Jurkat, Clone E6-1 (cell line): Measurements from ENCODE around the gene KCNAB2.

Source experiments
- DNase-seq: peaks from one replicate; pipeline ENCODE4 v3.0.0-alpha.2; 2011; ENCODE audit warnings: low read depth, low spot score
- H3K4me3 ChIP-seq: 2 replicates; pipeline ENCODE4 v1.5.1; 2011; ENCODE audit warnings: mild to moderate bottlenecking, low read length, control low read depth, moderate library complexity

The KCNAB2 gene

DNA sequence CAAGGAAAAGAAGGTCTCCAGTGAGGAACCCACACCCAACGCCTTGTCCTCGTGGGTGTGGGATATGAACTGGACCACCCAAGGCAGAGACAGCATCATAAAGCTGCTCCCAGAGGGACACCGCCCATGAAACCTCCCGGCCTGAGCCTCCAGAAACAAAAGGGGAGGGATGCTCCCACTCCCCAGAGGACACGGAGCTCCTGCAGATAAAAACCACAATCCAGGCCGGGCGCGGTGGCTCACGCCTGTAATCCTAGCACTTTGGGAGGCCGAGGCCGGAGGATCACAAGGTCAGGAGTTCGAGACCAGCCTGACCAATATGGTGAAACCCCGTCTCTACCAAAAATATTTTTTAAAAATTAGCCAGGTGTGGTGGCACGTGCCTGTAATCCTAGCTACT, 68.1 kb downstream of the KCNAB2 start:
- DNase-seq: no peak
- H3K4me3 ChIP-seq: no peak overlapping the region

DNA sequence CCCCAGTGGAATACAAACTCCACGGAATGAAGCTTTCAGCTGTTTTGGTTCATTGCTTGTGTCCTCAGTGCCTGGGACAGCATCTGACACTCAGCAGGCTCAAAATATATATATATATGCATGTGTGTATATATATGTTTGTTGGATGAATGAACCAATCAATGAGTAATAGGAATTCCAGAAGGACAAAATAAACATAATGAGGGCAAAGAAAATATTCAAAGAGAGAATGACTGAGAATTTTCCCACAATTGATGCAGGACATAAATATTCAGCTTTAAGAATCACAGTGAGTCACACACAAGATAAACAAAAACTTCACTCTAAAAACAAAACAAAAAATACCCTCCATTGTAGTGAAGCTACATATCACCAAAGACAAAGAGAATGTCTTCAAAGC, 70.4 kb downstream of the KCNAB2 start:
- DNase-seq: no peak
- H3K4me3 ChIP-seq: no peak overlapping the region

DNA sequence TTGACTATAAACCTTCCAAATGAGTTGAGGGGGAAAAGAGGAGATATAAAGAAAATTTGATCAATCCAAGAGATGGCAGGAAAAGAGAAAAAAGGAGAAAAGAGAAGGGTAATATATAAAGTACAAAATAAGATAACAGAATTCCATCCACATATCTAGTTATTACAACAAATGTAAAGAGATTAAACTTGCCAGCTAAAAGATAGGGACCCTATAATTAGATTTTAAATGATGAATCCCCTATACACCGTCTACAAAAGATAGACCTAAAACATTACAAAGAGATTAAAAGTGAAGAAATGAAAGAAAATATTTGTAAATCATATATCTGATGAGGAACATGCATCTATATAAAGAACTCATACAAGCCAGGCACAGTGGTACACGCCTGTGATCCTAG, 71.4 kb downstream of the KCNAB2 start:
- H3K4me3 ChIP-seq: no peak overlapping the region
- DNase-seq: no peak

DNA sequence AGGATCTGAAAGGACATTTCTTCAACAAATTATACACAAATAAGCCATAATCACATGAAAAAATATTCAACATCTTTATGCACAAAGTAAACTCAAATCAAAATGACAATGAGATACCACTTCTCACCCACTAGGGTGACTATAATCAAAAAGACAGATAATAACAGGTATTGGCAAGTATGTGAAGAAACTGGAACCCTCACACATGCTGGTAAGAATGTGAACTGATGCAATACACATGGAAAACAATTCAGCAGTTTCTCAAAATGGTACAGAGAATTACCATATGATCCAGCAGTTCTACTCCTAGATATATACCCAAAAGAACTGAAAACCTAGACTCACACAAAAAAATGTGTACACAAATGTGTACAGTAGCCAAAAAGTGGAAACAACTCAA, 71.9 kb downstream of the KCNAB2 start:
- DNase-seq: no peak
- no peak overlapping the region for H3K4me3 ChIP-seq

DNA sequence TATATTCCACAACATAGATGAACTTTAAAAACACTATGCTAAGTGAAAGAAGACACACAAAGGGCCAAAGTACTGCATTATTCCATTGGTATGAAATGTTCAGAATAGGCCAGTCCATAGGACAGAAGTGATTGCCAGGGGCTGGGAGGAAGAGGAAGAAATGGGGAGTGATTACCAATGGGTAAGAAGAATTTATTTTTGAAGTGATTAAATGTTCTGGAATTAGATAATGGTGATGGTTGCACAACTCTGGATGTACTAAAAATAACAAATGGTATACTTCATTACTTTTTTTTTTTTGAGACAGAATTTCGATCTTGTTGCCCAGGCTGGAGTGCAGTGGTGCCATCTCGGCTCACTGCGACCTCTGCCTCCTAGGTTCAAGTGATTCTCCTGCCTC, 72.7 kb downstream of the KCNAB2 start:
- no peak overlapping the region for H3K4me3 ChIP-seq
- DNase-seq: no peak

DNA sequence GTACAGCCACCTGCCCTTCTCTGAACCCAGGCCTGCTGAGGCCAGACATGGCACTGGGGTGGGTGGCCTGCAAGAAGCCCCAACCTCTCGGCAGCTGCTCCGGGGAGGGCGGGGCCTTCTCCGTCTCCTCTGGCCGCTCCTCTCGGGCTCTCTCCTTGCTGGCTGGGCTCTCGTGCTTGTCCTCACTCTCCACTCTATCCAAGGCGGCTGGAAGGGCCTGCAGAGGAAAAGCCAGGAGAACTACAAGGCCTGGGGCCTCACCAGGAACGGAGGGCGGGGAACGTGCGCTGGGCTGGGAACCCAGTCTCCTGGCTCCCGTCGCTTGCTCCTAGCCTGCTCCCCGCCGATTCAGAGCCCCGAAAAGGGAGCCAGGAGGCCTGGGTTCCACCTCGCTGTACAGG, 75.3 kb downstream of the KCNAB2 start:
- no peak for DNase-seq
- H3K4me3 ChIP-seq: no peak overlapping the region

DNA sequence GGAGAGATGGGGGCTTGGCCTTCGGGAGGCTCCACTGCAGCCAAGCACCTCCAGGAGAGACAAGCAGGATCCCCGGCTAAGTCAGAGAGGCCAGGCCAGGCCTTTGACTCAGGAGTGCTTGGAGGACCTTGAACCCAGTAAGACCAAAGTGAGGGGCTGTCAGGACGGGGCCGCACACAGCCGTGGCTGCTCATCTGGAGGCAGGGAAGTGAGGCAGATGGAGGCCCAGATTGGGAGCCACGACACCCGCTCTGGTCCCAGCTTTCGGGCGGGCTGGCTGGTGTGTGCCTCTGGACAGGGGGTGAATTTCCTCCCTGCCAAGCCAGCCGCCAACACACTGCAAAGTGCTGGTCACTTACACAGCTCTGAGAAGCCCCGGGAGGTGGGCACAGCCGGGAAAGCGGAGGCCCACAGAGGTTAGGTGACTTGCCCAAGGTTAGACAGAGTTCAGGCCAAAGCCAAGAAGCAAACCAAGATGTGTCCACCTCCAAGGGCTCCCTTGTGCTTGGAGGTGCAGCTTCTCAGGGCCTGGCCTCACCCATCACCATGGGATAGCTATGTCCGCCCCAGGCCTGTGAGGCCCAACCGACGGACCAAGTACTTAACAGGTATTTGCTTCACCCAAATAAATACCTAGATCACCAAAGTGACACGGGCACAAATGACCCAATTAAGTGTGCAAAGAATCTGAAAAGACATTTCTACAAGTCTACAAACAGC, 76.1 kb downstream of the KCNAB2 start:
- DNase-seq: no peak

DNA sequence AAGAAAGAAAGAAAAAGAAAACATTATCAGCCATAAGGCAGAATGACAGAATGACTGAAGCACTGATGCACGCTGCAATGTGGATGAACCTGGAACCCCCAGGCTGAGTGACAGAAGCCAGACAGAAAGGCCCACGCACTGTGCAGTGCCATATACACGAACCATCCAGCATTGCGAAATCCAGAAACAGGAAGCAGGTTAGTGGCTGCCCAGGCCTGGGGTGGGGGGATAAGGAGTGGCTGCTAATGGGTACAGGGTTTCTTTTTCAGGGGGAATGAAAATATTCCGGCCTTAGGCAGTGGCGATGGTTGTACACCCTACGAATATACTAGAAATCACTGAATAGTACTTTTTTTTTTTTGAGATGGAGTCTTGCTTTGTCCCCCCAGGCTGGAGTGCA, 77.4 kb downstream of the KCNAB2 start:
- DNase-seq: no peak
- H3K4me3 ChIP-seq: no peak overlapping the region

More for the DNA sequence above, 76.1 kb downstream of the KCNAB2 start:
- no peak overlapping the region for H3K4me3 ChIP-seq

DNA sequence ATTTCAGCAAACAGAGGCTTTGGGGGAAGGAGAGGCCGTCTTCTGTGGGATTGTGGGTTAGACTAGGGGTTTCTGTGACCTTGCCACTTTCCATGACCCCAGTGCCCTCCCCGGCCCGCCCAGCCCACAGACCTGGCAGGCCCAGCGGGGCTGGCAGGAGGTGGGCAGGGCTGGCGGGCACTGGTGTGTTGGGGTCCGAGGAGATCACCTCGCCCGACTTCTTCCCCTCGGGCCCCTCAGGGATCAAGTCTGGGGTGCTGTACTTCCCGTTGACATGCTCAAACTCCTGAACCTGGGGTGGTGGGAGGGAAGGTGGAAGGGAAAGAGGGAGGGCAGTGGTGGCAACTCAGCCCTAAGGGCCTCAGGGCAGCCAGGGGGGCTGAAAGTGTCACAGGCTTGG, 78.1 kb downstream of the KCNAB2 start:
- no peak for DNase-seq
- H3K4me3 ChIP-seq: no peak overlapping the region

DNA sequence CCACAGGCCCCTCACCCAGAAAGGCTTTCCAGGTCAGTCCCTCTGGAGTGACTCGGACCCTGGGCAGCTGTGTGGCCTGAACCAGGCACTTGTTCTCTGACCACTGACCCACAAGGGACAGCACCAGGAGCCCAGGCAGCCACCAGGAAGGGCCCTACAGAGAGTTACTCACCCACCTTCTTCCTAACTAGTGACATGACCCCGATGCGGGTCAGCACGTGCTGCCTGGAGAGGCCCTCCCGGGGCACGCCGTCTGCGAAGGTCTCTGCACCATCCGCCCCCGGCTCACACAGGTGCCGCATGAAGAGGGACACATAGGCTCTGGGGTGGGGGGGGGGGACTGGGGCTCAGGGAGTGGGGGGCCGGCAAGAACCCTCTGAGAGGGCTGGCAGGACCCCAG, 78.7 kb downstream of the KCNAB2 start:
- H3K4me3 ChIP-seq: no peak overlapping the region
- no peak for DNase-seq

DNA sequence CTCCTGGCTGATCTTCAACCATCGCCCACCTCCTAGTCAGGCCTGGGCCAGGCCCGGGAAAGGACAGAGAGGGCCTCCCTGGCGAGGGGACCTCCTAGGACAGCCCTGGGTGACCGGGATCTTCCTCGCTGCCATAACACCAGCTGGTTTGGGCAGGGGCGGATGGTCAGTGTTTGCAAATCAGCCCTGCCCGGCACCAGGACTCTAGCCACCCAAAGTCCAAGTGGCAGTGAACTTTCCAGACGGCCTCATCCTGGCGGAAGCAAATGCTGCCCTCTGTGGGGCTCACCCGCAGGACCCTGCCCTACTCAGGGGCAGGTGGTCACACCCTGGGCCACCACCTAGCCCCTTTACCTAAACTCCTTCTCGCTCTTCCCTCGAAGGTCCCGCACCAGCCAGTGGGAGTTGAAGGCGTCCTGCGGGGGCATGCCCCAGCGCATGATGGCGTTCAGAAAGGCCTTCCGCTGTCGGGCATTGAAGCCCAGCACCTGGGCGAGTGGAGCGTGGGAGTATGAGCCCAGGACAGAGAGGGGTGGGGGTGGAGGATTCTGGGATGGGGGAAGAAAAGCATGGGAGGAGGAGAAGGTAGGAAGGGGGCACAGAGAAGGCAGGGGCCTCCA, 79.2 kb downstream of the KCNAB2 start:
- H3K4me3 ChIP-seq: no peak overlapping the region
- no peak for DNase-seq

DNA sequence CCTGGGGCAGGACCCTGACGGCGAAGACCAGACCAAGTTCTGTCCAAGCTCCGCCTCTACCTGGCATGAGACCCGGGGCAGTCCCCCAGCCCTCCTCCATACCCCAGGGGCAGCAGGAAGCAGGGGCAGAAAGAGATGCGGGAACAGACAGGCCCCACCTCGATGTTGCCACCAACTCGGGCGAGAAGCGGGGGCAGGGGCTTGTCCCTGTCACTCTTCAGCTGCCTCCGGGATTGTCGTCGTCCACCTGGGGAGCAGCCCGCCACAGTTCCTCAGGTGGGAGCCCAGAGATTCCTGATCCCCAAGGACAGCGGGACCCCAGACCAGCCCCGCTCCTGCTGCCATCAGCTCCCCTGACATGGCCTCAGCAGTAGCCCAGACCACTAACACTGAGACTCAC, 79.7 kb downstream of the KCNAB2 start:
- no peak overlapping the region for H3K4me3 ChIP-seq

DNA sequence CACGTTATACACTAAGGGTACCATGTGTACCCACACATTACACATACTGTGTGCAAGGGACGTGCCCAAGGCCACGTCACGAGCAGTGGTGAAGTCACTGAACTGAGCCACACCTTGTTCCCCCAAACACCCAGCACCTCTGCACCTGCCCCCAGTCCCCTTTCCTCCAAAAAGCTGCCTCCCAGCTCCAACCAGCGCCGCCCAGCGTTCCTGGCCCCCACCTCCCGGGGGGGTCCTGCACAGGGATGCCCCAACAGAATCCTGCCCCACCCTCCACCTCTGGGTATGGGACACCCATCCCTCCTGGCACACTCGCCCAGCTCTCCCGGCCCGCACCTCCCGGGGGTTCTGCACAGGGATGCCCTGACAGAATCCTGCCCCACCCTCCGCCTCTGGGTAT, 80.3 kb downstream of the KCNAB2 start:
- DNase-seq: no peak
- no peak overlapping the region for H3K4me3 ChIP-seq

More for the DNA sequence above, 79.7 kb downstream of the KCNAB2 start:
- no peak for DNase-seq

DNA sequence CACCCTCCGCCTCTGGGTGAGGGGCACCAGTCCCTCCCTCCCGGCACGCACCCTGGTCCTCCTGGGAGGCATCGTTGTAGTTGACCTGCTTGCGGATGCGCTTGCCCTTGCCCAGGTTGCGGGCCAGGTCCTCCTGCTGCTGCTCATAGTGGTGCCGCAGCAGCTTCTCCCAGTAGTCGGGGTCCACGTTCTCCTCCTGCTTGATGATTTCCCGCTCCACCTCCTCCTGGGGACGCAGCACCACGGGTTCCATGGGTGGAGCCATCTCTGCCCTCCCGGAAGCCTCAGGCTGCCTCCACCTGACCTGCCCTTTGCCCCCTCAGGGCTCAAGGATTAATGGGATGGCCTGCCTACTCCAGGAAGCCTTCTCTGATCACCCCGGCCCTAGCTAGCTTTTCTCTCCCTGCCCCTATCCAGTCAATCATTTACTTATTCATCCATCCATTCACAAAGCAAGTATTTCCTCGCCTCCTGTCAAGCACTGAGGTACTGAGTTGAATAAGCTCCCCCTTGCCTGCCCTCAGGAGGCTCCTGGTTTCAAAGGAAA, 80.9 kb downstream of the KCNAB2 start:
- no peak for DNase-seq
- H3K4me3 ChIP-seq: no peak overlapping the region

DNA sequence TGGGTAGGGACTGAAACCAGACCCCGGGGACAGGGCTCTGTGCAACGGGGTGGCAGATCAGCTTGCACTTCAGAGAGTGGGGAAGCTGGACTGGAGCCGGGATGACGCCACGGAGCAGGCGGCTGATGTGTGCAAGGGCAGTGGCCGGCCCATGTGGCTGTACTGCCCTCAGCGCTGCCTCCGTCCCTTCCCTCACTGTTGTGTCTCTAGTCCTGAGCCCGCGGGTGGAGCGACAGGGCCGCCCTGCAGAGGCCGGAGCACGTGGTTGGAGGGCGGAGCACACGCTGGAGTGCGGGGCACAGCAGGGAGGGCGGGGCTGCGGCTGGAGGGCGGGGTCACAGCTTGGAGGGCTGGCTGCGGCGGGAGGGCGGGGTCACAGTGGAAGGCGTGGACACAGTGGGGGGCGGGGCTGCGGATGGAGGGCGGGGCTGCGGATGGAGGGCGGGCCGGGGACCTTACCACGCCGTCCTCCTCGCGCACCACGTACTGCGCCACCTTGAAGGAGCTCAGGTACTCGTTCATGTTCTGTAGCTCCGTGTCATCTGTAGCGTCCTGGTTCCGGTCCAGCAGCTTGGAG, 82.0 kb downstream of the KCNAB2 start:
- no peak for DNase-seq
- H3K4me3 ChIP-seq: no peak overlapping the region

DNA sequence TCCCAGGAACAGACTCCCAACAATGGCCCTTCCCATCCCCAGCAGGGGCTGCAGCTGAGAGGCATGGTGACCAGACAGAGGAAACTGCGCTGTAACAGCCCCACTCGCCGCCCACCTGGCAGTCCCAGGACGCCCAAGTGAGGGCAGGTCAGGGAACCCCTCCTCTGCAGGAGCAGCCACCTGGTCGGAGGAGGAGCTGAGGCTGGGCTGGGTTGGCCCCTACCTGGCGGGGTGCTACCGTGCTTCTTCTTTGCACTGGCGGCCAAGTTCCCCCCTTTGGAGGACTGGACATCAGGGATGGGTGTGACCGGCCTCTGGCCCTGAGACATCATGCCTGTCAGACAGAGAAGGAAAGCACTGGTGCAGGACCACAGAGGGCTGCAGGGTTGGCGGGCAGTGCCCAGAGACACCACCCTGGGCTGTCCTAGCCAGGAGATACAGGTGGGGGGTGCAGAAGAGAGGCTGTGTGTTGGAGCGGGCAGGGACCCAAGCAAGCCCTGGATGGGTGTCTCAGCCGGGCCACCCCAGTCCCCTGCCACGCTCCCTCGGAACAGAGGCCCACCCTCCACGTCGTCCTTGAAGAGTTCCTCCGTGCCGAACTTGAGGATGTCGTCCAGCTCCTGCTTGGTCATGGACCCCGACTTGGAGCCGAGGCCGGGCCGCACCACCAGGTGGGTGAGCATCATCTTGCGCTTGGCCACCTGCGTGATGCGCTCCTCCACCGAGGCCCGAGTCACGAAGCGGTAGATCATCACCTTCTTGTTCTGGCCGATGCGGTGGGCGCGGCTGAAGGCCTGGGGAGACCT, 82.8 kb downstream of the KCNAB2 start:
- no peak for DNase-seq
- no peak overlapping the region for H3K4me3 ChIP-seq

DNA sequence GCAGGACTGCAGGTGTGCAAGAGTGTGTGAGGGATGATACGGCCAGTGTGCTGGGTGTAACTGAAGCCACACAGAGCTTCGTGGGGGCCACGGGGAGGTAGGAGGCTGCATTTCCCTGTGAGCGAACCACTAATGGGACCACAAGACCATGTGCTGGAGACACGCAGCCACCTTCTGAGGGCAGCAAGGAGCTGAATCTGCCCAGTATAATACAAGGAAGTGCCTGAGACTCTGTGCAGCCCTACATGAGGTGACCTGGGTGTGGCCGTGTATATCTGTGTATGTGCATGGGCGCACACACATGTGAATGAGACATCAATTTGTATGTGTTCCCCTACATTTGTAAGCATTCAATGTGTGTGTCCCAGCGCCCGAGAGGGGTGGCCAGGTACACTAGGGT, 83.6 kb downstream of the KCNAB2 start:
- DNase-seq: no peak
- no peak overlapping the region for H3K4me3 ChIP-seq

DNA sequence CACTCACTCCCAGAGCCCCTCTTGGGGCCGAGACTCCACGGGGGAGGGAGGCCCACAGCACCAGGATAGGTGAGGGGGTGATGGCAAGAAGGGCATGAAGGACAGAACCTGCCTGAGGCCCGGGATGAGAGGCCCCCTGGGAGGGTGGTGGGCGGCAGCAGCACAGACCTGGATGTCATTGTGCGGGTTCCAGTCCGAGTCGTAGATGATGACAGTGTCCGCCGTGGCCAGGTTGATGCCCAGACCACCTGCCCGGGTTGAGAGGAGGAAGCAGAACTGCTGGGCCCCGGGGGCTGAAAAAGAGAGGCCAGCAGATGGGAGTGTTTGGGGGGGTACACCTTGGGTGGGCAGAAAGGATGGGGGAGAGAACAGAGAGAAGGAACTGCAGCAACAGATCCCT, 84.3 kb downstream of the KCNAB2 start:
- DNase-seq: no peak
- no peak overlapping the region for H3K4me3 ChIP-seq

DNA sequence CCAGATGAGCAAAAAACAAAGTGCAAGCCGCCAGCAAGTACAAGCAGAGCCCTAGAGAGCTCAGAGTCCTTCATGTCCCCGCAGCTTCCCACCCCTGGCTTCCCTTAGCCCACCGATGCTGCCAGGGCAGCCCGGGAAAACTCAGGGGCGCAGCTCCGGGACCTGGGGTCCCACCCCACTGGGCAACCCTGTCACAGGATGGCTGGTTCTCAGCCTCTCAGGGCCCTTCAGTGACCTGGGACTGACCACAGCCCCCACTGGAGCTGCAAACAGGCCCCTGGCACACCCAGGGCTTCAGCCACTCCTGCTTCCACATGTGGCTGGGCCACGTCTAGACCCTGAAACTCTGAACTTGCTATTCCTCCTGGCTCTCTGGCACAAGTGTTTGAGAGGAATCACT, 84.9 kb downstream of the KCNAB2 start:
- no peak for DNase-seq
- no peak overlapping the region for H3K4me3 ChIP-seq

DNA sequence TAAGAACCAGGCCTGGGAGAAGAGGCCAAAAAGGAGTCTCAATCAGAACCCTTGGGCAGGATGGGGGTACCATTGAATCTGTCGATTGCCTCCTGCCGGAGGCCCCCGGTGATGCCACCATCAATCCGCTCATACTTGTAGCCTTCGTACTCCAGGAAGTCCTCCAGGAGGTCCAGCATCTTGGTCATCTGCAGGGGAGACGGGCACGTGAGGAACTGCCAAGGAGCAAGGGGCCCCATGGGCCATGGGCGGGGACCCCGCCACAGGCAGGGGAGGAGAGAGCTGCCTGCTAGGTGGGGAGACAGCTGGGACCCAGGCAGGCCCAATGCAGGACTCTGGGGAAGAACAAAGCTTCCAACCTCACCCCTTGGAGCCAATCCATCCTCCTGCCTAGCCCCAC, 85.9 kb downstream of the KCNAB2 start:
- H3K4me3 ChIP-seq: no peak overlapping the region
- no peak for DNase-seq
